Measurements from ENCODE around the gene KLK2. TPM values are rescaled to one million over a fixed set of nuclear protein-coding genes. Genes with fewer than 3 reads are reported as not detected.

Gene KLK2
- total RNA-seq, 6 experiments from 2014 or later = not detected

DNA sequence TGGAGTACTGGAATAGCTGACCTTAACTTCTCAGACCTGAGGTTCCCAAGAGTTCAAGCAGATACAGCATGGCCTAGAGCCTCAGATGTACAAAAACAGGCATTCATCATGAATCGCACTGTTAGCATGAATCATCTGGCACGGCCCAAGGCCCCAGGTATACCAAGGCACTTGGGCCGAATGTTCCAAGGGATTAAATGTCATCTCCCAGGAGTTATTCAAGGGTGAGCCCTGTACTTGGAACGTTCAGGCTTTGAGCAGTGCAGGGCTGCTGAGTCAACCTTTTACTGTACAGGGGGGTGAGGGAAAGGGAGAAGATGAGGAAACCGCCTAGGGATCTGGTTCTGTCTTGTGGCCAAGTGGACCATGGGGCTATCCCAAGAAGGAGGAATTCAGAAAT lies 12.2 kb upstream of the KLK2 start:
- peaks cover 8% of the 10 kb centered on the region for H3K27me3 Mint-ChIP-seq (ENCODE audit: insufficient read depth)
- peaks cover 8% of the 10 kb centered on the region; the same call in 1 of the 2 replicates for H3K9me3 Mint-ChIP-seq
- H3K4me1 Mint-ChIP-seq (ENCODE audit: low read depth) = no peaks in the 10 kb centered on the region
- TF ChIP-seq, protein P1, sequence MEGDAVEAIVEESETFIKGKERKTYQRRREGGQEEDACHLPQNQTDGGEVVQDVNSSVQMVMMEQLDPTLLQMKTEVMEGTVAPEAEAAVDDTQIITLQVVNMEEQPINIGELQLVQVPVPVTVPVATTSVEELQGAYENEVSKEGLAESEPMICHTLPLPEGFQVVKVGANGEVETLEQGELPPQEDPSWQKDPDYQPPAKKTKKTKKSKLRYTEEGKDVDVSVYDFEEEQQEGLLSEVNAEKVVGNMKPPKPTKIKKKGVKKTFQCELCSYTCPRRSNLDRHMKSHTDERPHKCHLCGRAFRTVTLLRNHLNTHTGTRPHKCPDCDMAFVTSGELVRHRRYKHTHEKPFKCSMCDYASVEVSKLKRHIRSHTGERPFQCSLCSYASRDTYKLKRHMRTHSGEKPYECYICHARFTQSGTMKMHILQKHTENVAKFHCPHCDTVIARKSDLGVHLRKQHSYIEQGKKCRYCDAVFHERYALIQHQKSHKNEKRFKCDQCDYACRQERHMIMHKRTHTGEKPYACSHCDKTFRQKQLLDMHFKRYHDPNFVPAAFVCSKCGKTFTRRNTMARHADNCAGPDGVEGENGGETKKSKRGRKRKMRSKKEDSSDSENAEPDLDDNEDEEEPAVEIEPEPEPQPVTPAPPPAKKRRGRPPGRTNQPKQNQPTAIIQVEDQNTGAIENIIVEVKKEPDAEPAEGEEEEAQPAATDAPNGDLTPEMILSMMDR (IDR thresholded peaks at IDR 0.05) = no peak
- H3K36me3 Mint-ChIP-seq (ENCODE audit: low read depth) = no peaks in the 10 kb centered on the region; the same call in 1 of the 2 replicates
- DNase-seq = no peak
- H3K4me3 Mint-ChIP-seq = no peak overlapping the region
- no peak overlapping the region for H3K27ac Mint-ChIP-seq

DNA sequence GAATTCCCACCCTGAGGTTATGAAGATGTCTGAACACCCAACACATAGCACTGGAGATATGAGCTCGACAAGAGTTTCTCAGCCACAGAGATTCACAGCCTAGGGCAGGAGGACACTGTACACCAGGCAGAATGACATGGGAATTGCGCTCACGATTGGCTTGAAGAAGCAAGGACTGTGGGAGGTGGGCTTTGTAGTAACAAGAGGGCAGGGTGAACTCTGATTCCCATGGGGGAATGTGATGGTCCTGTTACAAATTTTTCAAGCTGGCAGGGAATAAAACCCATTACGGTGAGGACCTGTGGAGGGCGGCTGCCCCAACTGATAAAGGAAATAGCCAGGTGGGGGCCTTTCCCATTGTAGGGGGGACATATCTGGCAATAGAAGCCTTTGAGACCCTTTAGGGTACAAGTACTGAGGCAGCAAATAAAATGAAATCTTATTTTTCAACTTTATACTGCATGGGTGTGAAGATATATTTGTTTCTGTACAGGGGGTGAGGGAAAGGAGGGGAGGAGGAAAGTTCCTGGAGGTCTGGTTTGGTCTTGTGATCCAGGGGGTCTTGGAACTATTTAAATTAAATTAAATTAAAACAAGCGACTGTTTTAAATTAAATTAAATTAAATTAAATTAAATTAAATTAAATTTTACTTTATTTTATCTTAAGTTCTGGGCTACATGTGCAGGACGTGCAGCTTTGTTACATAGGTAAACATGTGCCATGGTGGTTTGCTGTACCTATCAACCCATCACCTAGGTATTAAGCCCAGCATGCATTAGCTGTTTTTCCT lies 11.5 kb upstream of the KLK2 start:
- H3K27ac Mint-ChIP-seq = no peak overlapping the region
- no peak overlapping the region for H3K4me3 Mint-ChIP-seq
- DNase-seq = no peak
- no peaks in the 10 kb centered on the region; the same call in 1 of the 2 replicates for H3K36me3 Mint-ChIP-seq (ENCODE audit: low read depth)
- TF ChIP-seq, protein P1 (IDR thresholded peaks at IDR 0.05) = no peak
- no peaks in the 10 kb centered on the region for H3K4me1 Mint-ChIP-seq (ENCODE audit: low read depth)
- H3K27me3 Mint-ChIP-seq (ENCODE audit: insufficient read depth) = peaks cover 8% of the 10 kb centered on the region
- H3K9me3 Mint-ChIP-seq = peaks cover 8% of the 10 kb centered on the region; the same call in 1 of the 2 replicates

DNA sequence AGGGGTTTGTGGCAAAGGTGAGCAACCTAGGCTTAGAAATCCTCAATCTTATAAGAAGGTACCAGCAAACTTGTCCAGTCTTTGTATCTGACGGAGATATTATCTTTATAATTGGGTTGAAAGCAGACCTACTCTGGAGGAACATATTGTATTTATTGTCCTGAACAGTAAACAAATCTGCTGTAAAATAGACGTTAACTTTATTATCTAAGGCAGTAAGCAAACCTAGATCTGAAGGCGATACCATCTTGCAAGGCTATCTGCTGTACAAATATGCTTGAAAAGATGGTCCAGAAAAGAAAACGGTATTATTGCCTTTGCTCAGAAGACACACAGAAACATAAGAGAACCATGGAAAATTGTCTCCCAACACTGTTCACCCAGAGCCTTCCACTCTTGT lies 3.8 kb upstream of the KLK2 start:
- peaks cover 3% of the 10 kb centered on the region for H3K27me3 Mint-ChIP-seq (ENCODE audit: insufficient read depth)
- no peaks in the 10 kb centered on the region for H3K36me3 Mint-ChIP-seq (ENCODE audit: low read depth)
- no peaks in the 10 kb centered on the region for H3K4me1 Mint-ChIP-seq (ENCODE audit: low read depth)
- no peak overlapping the region for H3K27ac Mint-ChIP-seq
- no peak overlapping the region for H3K4me3 Mint-ChIP-seq
- TF ChIP-seq, protein P1 (IDR thresholded peaks at IDR 0.05) = no peak
- no peaks in the 10 kb centered on the region; the same call in 1 of the 2 replicates for H3K9me3 Mint-ChIP-seq
- no peak for DNase-seq

DNA sequence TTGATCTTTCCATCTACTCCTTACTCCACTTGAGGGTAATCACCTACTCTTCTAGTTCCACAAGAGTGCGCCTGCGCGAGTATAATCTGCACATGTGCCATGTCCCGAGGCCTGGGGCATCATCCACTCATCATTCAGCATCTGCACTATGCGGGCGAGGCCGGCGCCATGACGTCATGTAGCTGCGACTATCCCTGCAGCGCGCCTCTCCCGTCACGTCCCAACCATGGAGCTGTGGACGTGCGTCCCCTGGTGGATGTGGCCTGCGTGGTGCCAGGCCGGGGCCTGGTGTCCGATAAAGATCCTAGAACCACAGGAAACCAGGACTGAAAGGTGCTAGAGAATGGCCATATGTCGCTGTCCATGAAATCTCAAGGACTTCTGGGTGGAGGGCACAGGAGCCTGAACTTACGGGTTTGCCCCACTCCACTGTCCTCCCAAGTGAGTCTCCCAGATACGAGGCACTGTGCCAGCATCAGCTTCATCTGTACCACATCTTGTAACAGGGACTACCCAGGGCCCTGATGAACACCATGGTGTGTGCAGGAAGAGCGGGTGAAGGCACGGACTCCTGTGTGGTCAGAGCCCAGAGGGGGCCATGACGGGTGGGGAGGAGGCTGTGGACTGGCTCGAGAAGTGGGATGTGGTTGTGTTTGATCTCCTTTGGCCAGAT lies 2.7 kb upstream of the KLK2 start:
- TF ChIP-seq, protein P1 (IDR thresholded peaks at IDR 0.05) = peak; percentile 61
- H3K27me3 Mint-ChIP-seq (ENCODE audit: insufficient read depth) = peaks cover 3% of the 10 kb centered on the region
- H3K4me1 Mint-ChIP-seq (ENCODE audit: low read depth) = no peaks in the 10 kb centered on the region
- no peak for DNase-seq
- no peak overlapping the region; the same call in 1 of the 2 replicates for H3K27ac Mint-ChIP-seq
- peak overlapping the region; percentile 42; the same call in 1 of the 2 replicates for H3K4me3 Mint-ChIP-seq
- no peaks in the 10 kb centered on the region; the same call in 1 of the 2 replicates for H3K9me3 Mint-ChIP-seq
- no peaks in the 10 kb centered on the region for H3K36me3 Mint-ChIP-seq (ENCODE audit: low read depth)

DNA sequence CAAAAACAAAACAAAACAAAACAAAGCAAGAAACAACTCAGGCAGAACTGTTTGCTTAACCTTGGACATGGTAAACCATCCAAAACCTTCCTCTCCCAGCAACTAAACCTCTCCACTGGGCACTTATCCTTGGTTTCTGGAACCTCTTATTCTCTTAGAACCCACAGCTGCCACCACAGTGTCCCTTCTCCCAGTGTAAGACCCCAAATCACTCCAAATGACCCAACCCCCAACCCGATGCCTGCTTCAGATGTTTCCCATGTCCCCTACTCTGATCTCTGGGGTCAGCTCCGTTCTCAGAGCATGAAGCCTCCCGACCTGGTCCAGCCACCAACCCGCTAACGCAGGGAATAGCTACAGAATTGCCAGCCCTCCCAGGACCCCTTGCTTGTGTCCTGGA lies 972 bp downstream of the KLK2 start:
- peaks cover 3% of the 10 kb centered on the region for H3K27me3 Mint-ChIP-seq (ENCODE audit: insufficient read depth)
- no peak overlapping the region for H3K27ac Mint-ChIP-seq
- H3K36me3 Mint-ChIP-seq (ENCODE audit: low read depth) = no peaks in the 10 kb centered on the region
- H3K4me1 Mint-ChIP-seq (ENCODE audit: low read depth) = no peaks in the 10 kb centered on the region
- TF ChIP-seq, protein P1 (IDR thresholded peaks at IDR 0.05) = no peak
- no peak for DNase-seq
- H3K9me3 Mint-ChIP-seq = no peaks in the 10 kb centered on the region; the same call in 1 of the 2 replicates
- H3K4me3 Mint-ChIP-seq = no peak overlapping the region
